ENCODE data around the gene KIAA0930.

The KIAA0930 gene

GRCh38 chr22:45208696-45208992 is 32.0 kb downstream of the KIAA0930 start:
- Mint-ChIP-seq H3K27ac (no peak overlapping the region), H3K4me1 (peaks cover 4% of the 10 kb centered on the region), H3K4me3 (no peak overlapping the region), H3K27me3 (no peaks in the 10 kb centered on the region), H3K9me3 (no peaks in the 10 kb centered on the region), H3K36me3 (ENCODE audit: low read depth) (peaks cover 7% of the 10 kb centered on the region)
- DNase-seq (no peak), ATAC-seq (no peak)

DNA sequence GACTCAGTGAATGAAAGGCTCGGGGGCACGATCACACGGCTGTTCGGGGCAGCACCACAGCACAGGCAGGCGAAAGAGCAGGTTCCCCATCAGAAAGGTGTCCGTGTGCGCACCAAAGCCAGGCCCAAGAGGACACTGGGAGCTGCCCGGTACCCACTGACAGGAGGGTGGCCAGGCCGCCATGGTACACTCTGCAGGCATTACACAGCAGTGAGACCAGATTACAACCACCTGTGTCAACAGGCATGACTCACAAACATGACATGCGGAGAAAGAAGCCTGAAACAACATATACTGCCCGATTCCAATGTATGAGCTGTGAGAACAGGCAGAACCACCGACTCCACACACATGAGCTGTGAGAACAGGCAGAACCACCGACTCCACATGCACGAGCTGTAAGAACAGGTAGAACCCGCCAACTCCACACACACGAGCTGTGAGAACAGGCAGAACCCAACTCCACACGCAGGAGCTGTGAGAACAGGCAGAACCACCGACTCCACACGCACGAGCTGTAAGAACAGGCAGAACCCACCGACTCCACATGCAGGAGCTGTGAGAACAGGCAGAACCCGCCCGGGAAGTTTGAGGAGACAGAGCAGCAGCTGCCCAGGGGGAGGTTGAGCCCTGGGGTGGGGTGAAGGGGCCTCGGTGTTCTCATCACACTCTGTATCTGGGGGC is 32.6 kb downstream of the KIAA0930 start:
- H3K27me3 Mint-ChIP-seq, result no peaks in the 10 kb centered on the region
- peaks cover 7% of the 10 kb centered on the region for H3K36me3 Mint-ChIP-seq (ENCODE audit: low read depth)
- peaks cover 2% of the 10 kb centered on the region for H3K4me1 Mint-ChIP-seq
- H3K9me3 Mint-ChIP-seq, result no peaks in the 10 kb centered on the region
- no peak overlapping the region for H3K4me3 Mint-ChIP-seq
- no peak for DNase-seq
- ATAC-seq, result no peak
- H3K27ac Mint-ChIP-seq, result no peak overlapping the region

- Mint-ChIP-seq H3K4me3 (no peak overlapping the region), H3K27me3 (no peaks in the 10 kb centered on the region), H3K4me1 (peaks cover 2% of the 10 kb centered on the region), H3K9me3 (no peaks in the 10 kb centered on the region), H3K36me3 (ENCODE audit: low read depth) (peaks cover 7% of the 10 kb centered on the region), H3K27ac (no peak overlapping the region)
- no peak for ATAC-seq
- no peak for DNase-seq
Measured at GRCh38 chr22:45207533-45207932, 33.2 kb downstream of the KIAA0930 start.

- DNase-seq (no peak), ATAC-seq (no peak)
- H3K4me1 Mint-ChIP-seq, result peaks cover 2% of the 10 kb centered on the region
- no peak overlapping the region for H3K4me3 Mint-ChIP-seq
- H3K36me3 Mint-ChIP-seq (ENCODE audit: low read depth), result peaks cover 6% of the 10 kb centered on the region
- no peak overlapping the region for H3K27ac Mint-ChIP-seq
- H3K27me3 Mint-ChIP-seq, result no peaks in the 10 kb centered on the region
- H3K9me3 Mint-ChIP-seq, result no peaks in the 10 kb centered on the region
Measured at GRCh38 chr22:45206233-45206632, 34.5 kb downstream of the KIAA0930 start.

GRCh38 chr22:45205276-45205925 is 35.3 kb downstream of the KIAA0930 start:
- no peaks in the 10 kb centered on the region for H3K9me3 Mint-ChIP-seq
- DNase-seq, result no peak
- peaks cover 7% of the 10 kb centered on the region for H3K36me3 Mint-ChIP-seq (ENCODE audit: low read depth)
- no peaks in the 10 kb centered on the region for H3K27me3 Mint-ChIP-seq
- H3K4me3 Mint-ChIP-seq, result no peak overlapping the region
- ATAC-seq, result no peak
- no peak overlapping the region for H3K27ac Mint-ChIP-seq
- peaks cover 2% of the 10 kb centered on the region for H3K4me1 Mint-ChIP-seq

DNA sequence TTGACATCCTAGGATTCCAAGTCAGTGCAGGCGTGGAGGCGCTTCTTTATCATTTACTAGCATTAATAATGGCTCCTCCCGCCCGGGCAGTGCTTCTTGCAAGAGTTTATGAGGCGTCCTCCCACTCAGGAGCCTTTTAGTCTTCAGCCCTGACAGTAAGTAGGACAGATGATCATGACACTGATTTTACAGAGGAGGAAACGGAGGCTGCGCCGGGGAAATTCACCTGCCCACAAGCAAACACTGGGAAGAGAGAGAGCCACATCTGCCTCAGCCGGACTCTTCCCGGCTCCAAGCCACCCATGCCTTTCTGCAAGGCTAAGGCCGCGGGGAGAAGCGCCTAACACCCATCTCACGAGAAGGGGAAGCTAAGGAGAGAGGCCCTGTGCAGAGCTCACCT is 35.9 kb downstream of the KIAA0930 start:
- Mint-ChIP-seq H3K36me3 (ENCODE audit: low read depth) (peaks cover 6% of the 10 kb centered on the region), H3K4me3 (no peak overlapping the region), H3K27ac (no peak overlapping the region), H3K27me3 (no peaks in the 10 kb centered on the region), H3K9me3 (no peaks in the 10 kb centered on the region), H3K4me1 (peaks cover under 1% of the 10 kb centered on the region)
- DNase-seq, result no peak
- no peak for ATAC-seq

DNA sequence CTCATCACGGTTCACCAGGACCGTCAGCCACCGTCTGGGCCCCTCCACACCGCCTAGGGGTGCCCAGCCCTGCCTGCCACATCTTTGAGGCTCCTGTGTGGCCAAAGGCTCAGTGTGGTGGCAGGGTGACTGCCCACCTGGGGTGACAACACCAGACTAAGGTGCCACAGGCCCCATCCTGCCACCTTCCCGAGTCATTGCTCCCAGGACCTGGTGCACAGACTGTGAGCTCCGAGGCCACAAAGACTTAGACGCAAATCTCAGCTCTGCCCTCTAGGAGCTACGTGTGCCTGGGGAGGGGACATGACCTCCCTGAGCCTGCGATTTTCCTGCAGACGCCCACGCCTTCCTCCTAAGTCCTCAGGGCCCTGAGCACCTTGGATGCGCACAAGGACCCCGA is 36.5 kb downstream of the KIAA0930 start:
- H3K27me3 Mint-ChIP-seq, result no peaks in the 10 kb centered on the region
- H3K27ac Mint-ChIP-seq, result no peak overlapping the region
- no peak overlapping the region for H3K4me3 Mint-ChIP-seq
- DNase-seq (no peak), ATAC-seq (no peak)
- no peaks in the 10 kb centered on the region for H3K9me3 Mint-ChIP-seq
- H3K4me1 Mint-ChIP-seq, result no peaks in the 10 kb centered on the region
- H3K36me3 Mint-ChIP-seq (ENCODE audit: low read depth), result peaks cover 9% of the 10 kb centered on the region

- peaks cover 9% of the 10 kb centered on the region for H3K36me3 Mint-ChIP-seq (ENCODE audit: low read depth)
Measured at GRCh38 chr22:45203150-45203951, 37.3 kb downstream of the KIAA0930 start.

GRCh38 chr22:45202333-45203149 is 38.2 kb downstream of the KIAA0930 start:
- ATAC-seq, result no peak

More at GRCh38 chr22:45203150-45203951, 37.3 kb downstream of the KIAA0930 start:
- DNase-seq (no peak), ATAC-seq (no peak)
- no peaks in the 10 kb centered on the region for H3K9me3 Mint-ChIP-seq
- no peaks in the 10 kb centered on the region for H3K27me3 Mint-ChIP-seq
- no peaks in the 10 kb centered on the region for H3K4me1 Mint-ChIP-seq
- H3K27ac Mint-ChIP-seq, result no peak overlapping the region
- no peak overlapping the region for H3K4me3 Mint-ChIP-seq

GRCh38 chr22:45201678-45202332 is 38.9 kb downstream of the KIAA0930 start:
- Mint-ChIP-seq H3K27me3 (no peaks in the 10 kb centered on the region), H3K36me3 (ENCODE audit: low read depth) (peaks cover 9% of the 10 kb centered on the region), H3K4me1 (no peaks in the 10 kb centered on the region), H3K9me3 (no peaks in the 10 kb centered on the region), H3K27ac (no peak overlapping the region), H3K4me3 (no peak overlapping the region)
- ATAC-seq, result no peak
- DNase-seq, result no peak

More at GRCh38 chr22:45202333-45203149, 38.2 kb downstream of the KIAA0930 start:
- Mint-ChIP-seq H3K4me3 (no peak overlapping the region), H3K9me3 (no peaks in the 10 kb centered on the region), H3K27me3 (no peaks in the 10 kb centered on the region), H3K4me1 (no peaks in the 10 kb centered on the region), H3K27ac (no peak overlapping the region), H3K36me3 (ENCODE audit: low read depth) (peaks cover 9% of the 10 kb centered on the region)
- DNase-seq, result no peak

- DNase-seq (no peak), ATAC-seq (no peak)
- no peak overlapping the region for H3K27ac Mint-ChIP-seq
- H3K4me3 Mint-ChIP-seq, result no peak overlapping the region
- H3K9me3 Mint-ChIP-seq, result no peaks in the 10 kb centered on the region
- H3K36me3 Mint-ChIP-seq (ENCODE audit: low read depth), result peaks cover 9% of the 10 kb centered on the region
- H3K4me1 Mint-ChIP-seq, result no peaks in the 10 kb centered on the region
- no peaks in the 10 kb centered on the region for H3K27me3 Mint-ChIP-seq
Measured at GRCh38 chr22:45200860-45201511, 39.7 kb downstream of the KIAA0930 start.

DNA sequence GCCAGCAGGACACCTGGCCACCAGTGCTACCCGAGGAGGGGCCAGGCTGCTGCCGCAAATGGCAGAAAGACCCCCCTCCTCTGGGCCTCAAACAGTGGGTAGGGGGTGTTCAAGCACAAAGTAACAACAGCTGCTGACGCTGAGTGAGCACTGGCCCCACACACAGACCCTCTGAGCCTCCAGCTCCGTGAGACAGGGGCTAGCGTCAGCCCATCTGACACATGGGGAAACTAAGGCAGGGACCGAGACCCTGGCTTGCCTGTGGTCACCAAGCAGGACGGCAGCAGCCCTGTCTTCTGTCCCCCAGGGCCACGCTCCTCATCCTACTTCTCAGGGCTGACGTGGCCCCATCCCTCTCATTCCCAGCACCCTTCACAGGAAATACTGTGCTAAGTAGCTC is 40.5 kb downstream of the KIAA0930 start:
- Mint-ChIP-seq H3K27me3 (no peaks in the 10 kb centered on the region), H3K27ac (no peak overlapping the region), H3K4me3 (no peak overlapping the region), H3K4me1 (no peaks in the 10 kb centered on the region), H3K9me3 (no peaks in the 10 kb centered on the region), H3K36me3 (ENCODE audit: low read depth) (peaks cover 9% of the 10 kb centered on the region)
- DNase-seq, result no peak
- ATAC-seq, result no peak

DNA sequence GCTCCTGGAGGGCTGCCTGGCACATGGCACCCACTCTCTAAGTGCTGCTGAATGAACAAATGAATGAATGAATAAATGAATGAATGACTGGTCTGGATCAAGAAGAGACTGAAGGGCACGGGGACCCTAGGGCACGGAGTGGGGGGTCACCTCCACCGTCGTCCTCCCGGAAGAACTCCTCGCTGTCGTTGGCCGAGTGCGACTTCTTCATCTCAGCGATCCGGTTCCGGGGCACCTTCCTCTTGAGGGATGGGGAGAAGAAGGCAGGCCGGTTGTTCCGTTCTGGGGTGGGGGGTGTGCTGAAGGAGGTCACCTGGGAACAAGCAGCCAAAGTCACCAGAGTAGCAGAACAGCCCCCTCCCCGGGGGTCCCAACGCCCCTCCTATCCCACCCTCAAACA is 41.0 kb downstream of the KIAA0930 start:
- H3K36me3 Mint-ChIP-seq (ENCODE audit: low read depth), result peaks cover 9% of the 10 kb centered on the region
- H3K4me1 Mint-ChIP-seq, result no peaks in the 10 kb centered on the region
- H3K9me3 Mint-ChIP-seq, result no peaks in the 10 kb centered on the region
- no peaks in the 10 kb centered on the region for H3K27me3 Mint-ChIP-seq
- no peak overlapping the region for H3K4me3 Mint-ChIP-seq
- H3K27ac Mint-ChIP-seq, result no peak overlapping the region
- DNase-seq (no peak), ATAC-seq (no peak)

- H3K4me1 Mint-ChIP-seq, result no peaks in the 10 kb centered on the region
- DNase-seq (no peak), ATAC-seq (no peak)
- no peak overlapping the region for H3K4me3 Mint-ChIP-seq
- no peaks in the 10 kb centered on the region for H3K27me3 Mint-ChIP-seq
- H3K27ac Mint-ChIP-seq, result no peak overlapping the region
- peaks cover 9% of the 10 kb centered on the region for H3K36me3 Mint-ChIP-seq (ENCODE audit: low read depth)
- H3K9me3 Mint-ChIP-seq, result no peaks in the 10 kb centered on the region
Measured at GRCh38 chr22:45198463-45198795, 42.3 kb downstream of the KIAA0930 start.

All from activated naive CD8-positive, alpha-beta T cell treated with anti-CD3 and anti-CD28 coated beads, Interleukin-2, amount 50 U/mL, for 24 hours (primary cell).